ENCODE measurements around the gene OTOGL. TPM values are rescaled to one million over a fixed set of nuclear protein-coding genes. Genes with fewer than 3 reads are reported as not detected.
A peak's percentile ranks its signal among the peaks of the same experiment; 100 is the strongest.

OTOGL gene
- polyA plus RNA-seq, 1 of the 3 experiments (the other 2 are of a cell fraction): 0.61 TPM

- TF ChIP-seq ZBTB33 (IDR thresholded peaks at IDR 0.05; ENCODE audit: borderline replicate concordance, low read depth) (no peak), EP300 (IDR thresholded peaks at IDR 0.05; ENCODE audit: borderline replicate concordance in 1 of 2, low read depth in 1 of 2, low read length in 1 of 2) (no peak), TCF12 (IDR thresholded peaks at IDR 0.05) (no peak), NFIC (IDR thresholded peaks at IDR 0.05; ENCODE audit: borderline replicate concordance) (no peak), POLR2AphosphoS5 (IDR thresholded peaks at IDR 0.05; ENCODE audit: low read depth, low read length) (no peak)
Observed at GRCh38 chr12:80184926-80185325, 85.6 kb downstream of the OTOGL start (continued).

- Histone ChIP-seq H4K20me1 (ENCODE audit: insufficient read depth) (no peaks in the 10 kb centered on the region), H3K9ac (peak overlapping the region; percentile 50; the same call in 1 of the 2 replicates), H3K27ac (ENCODE audit: low read depth in 2 of 2, low read length in 1 of 2) (peak overlapping the region; percentile 50 to 94; a peak in 3 of 4 replicates), H3K79me2 (ENCODE audit: insufficient read depth) (no peaks in the 10 kb centered on the region), H3K4me2 (peak overlapping the region; percentile 34; the same call in 1 of the 2 replicates), H3K9me3 (no peaks in the 10 kb centered on the region), H3K4me3 (ENCODE audit: low read depth in 2 of 2, low read length in 1 of 2) (no peak overlapping the region; a peak in 1 of 4 replicates), H3K36me3 (replicated peaks in 1 of 2; ENCODE audit: control insufficient read depth in 1 of 2, insufficient read depth in 2 of 2, low read length in 1 of 2) (no peaks in the 10 kb centered on the region), H3F3A (replicated peaks; ENCODE audit: insufficient read depth) (peaks cover 23% of the 10 kb centered on the region), H3K4me1 (ENCODE audit: control insufficient read depth in 1 of 2, insufficient read depth in 2 of 2, low read depth in 1 of 2, low read length in 1 of 2) (peaks cover 0 to 15% of the 10 kb centered on the region in 2 experiments; a peak in 2 of 4 replicates), H3K9me2 (no peaks in the 10 kb centered on the region), H2AFZ (ENCODE audit: low read depth) (peak overlapping the region; percentile 89), H3K27me3 (ENCODE audit: insufficient read depth) (no peaks in the 10 kb centered on the region)
- ChIA-PET CTCF (interaction anchor here (0.8 to 1.5 kb wide), 4 partner anchors 9 to 301 kb away, joined by 3 to 6 read pairs (median 4); no protein-coding TSS in a partner anchor), POLR2A (no interaction called here)
- 31% methylated on average over 2 of the region's 2 CpGs for WGBS (ENCODE audit: low lambda C conversion rate)
- peak; percentile 30 for DNase-seq
- TF ChIP-seq GATA2 (CRISPR knock-in tag; IDR thresholded peaks at IDR 0.05) (no peak), TAF1 (IDR thresholded peaks at IDR 0.05; ENCODE audit: borderline replicate concordance, low read depth, low read length) (no peak), USF2 (IDR thresholded peaks at IDR 0.05; ENCODE audit: borderline replicate concordance, low read depth, low read length) (no peak), JUND (IDR thresholded peaks at IDR 0.05) (peak; percentile 88), USF1 (IDR thresholded peaks at IDR 0.05; ENCODE audit: borderline replicate concordance, low read depth) (no peak), EZH2phosphoT487 (IDR thresholded peaks at IDR 0.05; ENCODE audit: borderline replicate concordance, low read depth) (no peak), NFIC (IDR thresholded peaks at IDR 0.05; ENCODE audit: borderline replicate concordance) (peak; percentile 38; the same call in 1 of the 2 replicates), IRF3 (IDR thresholded peaks at IDR 0.05; ENCODE audit: low read depth, low read length) (no peak), NRF1 (IDR thresholded peaks at IDR 0.05; ENCODE audit: low read depth, low read length) (no peak), MEF2A (IDR thresholded peaks at IDR 0.05; ENCODE audit: borderline replicate concordance, low read depth) (no peak), SIN3A (IDR thresholded peaks at IDR 0.05; ENCODE audit: borderline replicate concordance, low read depth, low read length) (no peak), MAX (IDR thresholded peaks at IDR 0.05; ENCODE audit: low read depth) (0 out of 2 replicates have a peak, but pooled peaks have one; percentile 16), FOXM1 (IDR thresholded peaks at IDR 0.05; ENCODE audit: low read depth) (no peak), ZBTB33 (IDR thresholded peaks at IDR 0.05; ENCODE audit: borderline replicate concordance, low read depth) (no peak), RAD21 (IDR thresholded peaks at IDR 0.05; ENCODE audit: low read length) (peak; percentile 81), YY1 (IDR thresholded peaks at IDR 0.05; ENCODE audit: low read depth) (no peak), RCOR1 (IDR thresholded peaks at IDR 0.05; ENCODE audit: low read length) (no peak), MXI1 (IDR thresholded peaks at IDR 0.05; ENCODE audit: low read depth, low read length) (no peak), RXRA (IDR thresholded peaks at IDR 0.05; ENCODE audit: borderline replicate concordance, low read depth) (no peak), RFX5 (IDR thresholded peaks at IDR 0.05; ENCODE audit: low read length) (no peak)
Observed at GRCh38 chr12:80186727-80187217, 87.4 kb downstream of the OTOGL start.
